G401 (cell line): ENCODE data around the gene ANP32A. TPM values are rescaled to one million over a fixed set of nuclear protein-coding genes. Genes with fewer than 3 reads are reported as not detected.
"Not testable (repeated sequence)": the region's sequence is repeated elsewhere in the genome, so short reads cannot be mapped to it uniquely, and the experiment has no call there.

Experiments used
- DNase-seq: peaks from one replicate; pipeline ENCODE4 v3.0.0-alpha.2; 2015; ENCODE audit warnings: low spot score
- in situ Hi-C: cut with HindIII; loops from 2 replicates; pipeline ENCODE4 v1.10.0; 2016; ENCODE audit warnings: low sequenced_read_pairs, mixed read lengths
- total RNA-seq: library from RNA; depleted of rRNA; stranded (reverse); fragments of >200 nt; shearing (Covaris generic); gene quantifications from 2 replicates; pipeline ENCODE4 v1.2.3, GENCODE V29; 2014; rRNA removed

The ANP32A gene
- total RNA-seq: 35.3 and 124 TPM in 2 replicates

DNA sequence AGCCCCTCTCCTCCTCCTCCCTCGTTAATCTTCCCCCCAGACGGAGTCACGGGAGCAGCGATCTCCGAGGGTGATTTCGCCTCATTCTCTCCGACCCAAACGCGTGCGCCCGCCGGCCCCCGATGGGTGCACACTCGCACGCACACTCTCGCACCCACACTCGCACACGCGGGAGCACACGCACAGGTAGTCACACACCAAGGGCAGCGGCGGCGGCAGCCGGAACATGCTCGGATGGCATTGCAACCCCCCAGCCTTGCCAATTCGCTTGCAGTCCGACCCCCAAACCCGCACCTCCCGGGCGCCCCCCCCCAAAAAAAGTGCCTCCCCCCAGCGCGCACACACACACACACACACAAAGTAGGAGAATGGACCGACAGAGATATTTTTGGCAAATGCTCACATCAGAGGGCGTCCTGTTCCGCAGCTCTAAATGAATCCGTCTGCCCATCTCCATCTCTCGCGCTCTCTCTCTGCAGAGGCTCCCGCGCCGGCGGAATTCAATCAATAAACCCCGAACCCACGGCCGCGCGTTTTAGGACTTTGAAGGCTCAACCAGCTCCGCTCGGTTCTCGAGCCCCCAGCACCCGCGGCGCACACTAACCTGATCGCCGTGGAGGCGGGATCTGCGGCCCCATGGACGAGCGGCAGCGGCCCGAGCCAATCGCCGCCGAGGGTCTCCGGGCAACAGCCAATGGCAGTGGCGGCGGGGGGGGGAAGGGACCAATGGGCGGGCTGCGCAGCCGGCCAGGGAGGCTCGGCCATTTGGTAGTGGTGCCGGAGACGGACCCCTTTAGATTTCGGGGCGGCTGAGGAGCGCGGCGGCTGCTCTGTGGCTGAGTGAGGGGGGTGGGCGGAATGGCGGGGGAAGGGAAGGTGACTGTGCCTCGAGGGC is at the start of gene ANP32A:
Gene ANP32A (minus strand): TSS at position 601 of the 895 bp plus-strand sequence. CDS start 144 bp downstream, at position 457.
- in situ Hi-C loops: no loop called here
- peak; percentile 93 for DNase-seq

DNA sequence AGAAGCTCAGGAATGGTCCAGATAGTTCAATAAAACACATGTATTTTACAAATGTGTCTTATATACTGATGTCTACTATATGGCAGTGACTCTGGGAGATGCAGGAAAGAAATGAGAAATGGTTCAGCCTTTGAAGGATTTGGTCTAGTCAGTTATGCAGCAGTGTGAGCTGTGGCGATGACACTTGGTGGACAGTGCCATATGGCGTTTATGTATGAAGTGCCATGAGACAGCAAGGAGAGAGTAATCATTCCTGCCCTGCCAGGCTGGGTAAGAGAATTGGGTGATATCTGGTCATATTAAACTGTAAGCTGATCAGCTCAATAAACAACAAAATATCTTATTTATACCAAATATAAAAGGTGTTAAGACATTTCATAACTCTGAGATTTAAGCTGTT is 47.6 kb upstream of the ANP32A start:
- in situ Hi-C loops: no loop called here
- DNase-seq: peak; percentile 55

DNA sequence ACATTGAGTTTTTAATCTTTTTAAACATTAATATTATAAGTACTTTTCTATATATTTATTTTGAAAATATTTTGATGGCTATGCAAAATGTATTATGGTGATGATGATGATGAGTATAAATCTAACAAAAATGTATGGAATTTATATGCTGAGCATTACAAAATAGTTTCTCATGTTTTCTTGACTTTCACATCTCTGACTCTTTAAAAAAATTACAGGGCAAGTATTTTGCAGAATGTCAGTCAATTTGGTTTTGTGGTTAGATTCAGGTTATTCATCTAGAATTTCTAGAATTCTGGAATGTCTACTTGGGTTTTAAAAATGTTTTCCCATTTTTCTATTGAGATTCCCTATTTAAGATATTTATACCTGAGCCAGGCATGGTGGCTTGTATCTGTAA is 41.7 kb upstream of the ANP32A start:
- DNase-seq: no peak
- in situ Hi-C loops: no loop called here

DNA sequence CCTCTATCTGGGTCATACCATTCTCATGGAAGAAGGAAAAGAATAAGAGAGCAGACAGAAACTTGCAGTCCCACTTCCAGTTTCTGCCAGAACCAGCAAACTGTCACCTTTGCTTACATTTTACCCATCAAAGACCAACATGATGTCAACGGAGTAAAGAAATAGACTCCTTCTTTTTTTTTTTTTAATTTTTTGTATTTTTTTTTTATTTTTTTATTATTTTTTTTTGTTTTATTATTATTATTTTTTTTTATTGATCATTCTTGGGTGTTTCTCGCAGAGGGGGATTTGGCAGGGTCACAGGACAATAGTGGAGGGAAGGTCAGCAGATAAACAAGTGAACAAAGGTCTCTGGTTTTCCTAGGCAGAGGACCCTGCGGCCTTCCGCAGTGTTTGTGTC is 38.0 kb upstream of the ANP32A start:
- DNase-seq, in situ Hi-C loops: not testable (repeated sequence)

DNA sequence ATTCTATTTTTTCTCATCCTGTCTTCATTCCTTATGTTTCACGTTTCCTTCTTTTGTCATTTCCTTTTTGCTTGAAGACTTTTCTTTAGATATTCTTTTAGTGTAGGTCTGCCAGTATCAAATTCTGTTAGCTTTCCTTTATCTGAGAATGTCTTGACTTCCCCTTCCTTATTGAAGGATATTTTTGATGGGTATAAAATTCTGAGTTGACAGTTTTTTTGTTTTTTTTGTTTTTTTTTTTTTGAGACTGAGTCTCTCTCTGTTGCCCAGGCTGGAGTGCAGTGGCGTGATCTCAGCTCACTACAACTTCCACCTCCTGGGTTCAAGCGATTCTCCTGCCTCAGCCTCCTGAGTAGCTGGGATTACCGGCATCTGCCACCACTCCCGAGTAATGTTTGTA is 36.7 kb upstream of the ANP32A start:
- DNase-seq, in situ Hi-C loops: not testable (repeated sequence)

DNA sequence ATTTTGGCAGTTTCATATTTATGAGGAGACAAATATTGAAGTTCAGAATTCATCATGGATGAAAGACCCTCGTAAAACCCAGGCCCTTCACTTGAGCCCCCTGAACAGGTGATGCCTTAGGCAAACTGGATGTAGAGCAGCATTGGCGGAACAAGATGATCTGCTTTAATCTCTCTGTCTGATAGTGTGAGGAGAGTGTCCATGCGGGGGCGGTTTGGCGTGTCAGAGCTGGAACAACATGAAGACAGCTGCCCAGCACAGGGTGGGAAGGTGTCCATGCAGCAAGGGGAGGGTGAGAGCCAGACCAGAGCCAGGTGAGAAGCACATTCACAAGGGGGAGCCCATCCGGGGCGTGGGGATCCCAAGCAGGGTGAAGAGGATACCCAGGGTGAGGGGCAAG is 31.8 kb upstream of the ANP32A start:
- no peak for DNase-seq
- in situ Hi-C loops: no loop called here

DNA sequence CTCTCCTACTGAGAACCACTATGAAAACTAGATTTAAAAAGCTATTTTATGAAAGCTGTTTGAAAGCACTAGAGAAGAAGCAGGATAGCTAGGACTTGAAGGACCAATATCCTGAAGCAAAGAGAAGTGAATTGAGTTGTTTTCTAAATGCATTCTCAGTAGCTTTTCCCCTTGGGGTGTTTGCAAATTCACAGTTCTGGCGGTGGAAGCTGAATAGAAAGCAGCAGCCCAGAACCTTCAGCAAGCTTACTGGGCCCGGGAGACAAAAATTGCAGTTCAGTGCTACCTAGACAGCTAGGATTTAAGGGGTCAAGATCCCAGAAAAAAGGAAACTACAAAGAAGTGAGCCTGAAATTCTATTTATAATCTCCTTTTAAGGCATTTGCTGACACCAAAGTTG is 31.3 kb upstream of the ANP32A start:
- in situ Hi-C loops: no loop called here
- DNase-seq: no peak

DNA sequence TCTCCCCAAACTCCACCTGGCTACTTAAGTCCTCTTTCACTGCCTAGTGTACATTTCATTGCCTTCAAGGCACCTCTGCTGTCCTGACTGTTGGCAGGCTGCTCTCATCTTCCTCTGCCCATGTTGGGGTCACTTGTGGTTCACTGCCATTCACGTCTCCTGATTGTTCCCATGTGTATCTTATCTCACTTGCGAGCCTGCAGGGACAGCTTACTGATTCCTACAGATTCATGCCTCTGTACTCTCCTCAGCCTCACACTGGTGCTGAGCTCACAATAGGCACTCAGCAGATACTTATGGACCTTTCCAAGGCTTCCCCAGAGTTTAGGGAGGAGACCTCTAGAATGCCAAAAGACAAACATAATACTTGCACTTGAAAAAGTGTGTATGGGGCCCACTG is 28.8 kb upstream of the ANP32A start:
- DNase-seq: no peak
- in situ Hi-C loops: no loop called here

DNA sequence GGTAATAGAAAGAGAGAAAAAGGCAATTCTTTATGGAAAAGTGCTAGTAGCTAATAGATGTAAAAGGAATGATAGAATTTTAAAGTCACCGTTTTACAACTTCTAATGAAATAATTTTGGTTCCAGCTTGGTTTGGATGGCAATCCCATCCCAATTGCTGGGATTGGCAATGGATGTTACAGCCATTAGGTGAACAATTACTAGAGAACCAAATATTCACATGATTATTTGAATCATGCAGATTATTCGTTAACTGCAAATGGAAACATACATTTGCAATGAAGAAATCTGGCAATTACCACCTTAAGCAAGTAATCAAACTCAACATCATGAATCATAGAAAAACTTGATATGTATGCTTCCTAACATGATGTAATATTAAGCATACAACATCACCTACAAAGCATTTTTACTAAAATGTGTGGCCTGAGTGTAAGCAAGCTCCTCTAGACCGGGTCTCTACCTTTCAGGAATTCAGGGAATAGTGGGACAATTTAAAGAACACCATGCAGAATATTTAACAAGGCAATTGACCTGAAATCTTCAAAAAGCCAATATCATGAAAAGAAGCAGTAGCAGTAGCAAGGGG is 26.2 kb upstream of the ANP32A start:
- no peak for DNase-seq
- in situ Hi-C loops: no loop called here

DNA sequence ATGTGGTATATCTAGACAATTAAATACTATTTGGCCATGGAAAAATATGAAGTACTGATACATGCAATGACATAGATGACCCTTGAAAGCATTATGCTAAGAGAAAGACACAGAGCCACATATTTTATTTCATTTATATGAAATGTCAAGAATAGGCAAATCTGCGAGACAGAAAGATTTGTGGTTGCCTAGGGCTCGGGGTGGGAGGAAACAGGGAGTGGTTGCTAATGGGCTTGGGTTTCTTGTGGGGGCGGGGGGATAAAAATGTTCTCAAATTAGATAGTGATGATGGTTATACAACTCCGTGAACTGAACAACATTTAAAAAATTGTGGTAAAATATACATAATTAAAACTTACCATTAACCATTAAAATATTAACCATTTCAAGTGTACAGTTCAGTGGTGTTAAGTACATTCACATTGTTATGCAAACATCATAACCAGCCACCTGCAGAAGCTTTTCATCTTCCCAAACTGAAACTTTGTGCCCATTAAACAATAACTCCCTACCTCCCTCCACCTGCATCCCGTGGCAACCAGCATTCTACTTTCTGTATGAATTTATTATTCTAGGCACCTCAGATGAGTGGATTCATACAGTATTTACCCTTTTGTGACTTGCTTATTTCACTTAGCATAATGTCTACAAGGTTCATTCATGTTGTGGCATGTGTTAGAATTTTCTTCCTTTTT is 24.3 kb upstream of the ANP32A start:
- in situ Hi-C loops: no loop called here
- DNase-seq: no peak

DNA sequence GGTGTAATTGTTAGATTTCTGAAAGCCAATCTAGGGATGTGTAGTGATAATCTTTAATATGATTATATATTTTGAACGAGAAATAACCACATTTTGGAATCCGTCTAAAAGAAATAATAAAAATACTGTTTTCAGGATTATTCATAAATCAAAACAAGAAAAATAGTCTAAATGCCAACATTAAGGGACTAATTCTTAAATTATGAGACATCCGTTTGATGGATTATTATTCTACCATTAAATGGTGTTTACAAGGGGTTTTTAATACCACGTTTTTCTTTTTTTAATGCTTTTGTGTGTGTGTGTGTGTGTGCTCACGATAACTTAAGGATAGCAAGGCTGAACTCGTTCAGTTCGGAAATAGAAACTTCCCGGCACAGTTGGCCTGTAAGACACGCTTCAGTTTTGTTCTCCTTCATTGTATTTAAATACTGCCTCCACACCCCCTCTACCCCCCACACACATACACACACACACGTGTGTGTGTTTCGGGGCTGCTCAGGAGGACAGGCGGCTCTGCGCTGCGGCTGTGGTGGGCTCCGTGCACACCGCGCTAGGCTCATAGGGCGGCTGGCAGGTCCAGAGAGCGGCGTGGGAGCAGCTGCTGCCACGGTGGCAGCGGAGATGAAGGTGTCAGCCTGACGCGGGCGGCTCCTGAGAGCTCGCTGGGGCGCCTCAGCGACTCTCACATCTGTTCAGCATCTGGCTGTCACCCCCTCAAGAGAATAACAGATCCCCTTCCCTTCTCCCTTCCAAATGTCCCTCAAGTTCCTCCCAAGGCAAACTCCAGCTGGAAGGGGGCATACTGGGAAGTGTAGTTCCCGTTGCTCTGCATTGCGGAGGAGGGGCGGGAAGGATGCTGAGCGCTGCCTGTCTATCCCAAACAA is 23.0 kb upstream of the ANP32A start:
- DNase-seq: no peak
- in situ Hi-C loops: no loop called here

DNA sequence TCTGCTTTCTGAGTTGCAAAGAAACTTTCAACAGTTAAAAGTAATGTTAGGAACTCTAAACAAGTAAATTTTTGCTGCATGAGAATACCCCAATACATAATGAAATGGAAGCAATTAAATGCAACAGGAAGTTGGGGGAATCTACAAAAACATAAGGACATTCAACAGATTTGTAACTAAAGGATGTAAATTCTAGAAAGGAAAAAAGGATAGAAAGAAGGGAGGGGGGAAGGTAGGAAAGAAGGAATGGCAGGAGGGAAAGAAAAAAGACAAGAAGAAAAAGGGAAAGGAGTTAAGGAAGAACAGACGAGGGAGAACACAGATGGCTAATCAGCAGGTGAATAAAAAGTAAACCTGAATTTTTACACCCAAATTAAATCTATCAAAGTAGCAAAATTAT is 22.3 kb upstream of the ANP32A start:
- in situ Hi-C loops: no loop called here

DNA sequence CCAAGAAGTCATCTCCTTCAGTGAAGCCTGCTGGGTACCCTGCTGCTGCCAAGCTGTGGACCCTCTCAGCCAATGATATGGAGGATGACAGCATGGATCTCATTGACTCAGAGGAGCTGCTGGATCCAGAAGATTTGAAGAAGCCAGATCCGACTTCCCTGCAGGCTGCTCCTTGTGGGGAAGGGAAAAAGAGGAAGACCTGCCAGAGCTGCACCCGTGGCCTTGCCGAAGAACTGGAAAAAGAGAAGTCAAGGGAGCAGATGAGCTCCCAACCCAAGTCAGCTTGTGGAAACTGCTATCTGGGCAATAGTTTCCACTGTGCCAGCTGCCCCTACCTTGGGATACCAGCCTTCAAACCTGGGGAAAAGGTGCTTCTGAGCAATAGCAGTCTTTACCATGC is 13.7 kb upstream of the ANP32A start:
- in situ Hi-C loops: no loop called here

More for the DNA sequence above, 22.3 kb upstream of the ANP32A start:
- no peak for DNase-seq

DNA sequence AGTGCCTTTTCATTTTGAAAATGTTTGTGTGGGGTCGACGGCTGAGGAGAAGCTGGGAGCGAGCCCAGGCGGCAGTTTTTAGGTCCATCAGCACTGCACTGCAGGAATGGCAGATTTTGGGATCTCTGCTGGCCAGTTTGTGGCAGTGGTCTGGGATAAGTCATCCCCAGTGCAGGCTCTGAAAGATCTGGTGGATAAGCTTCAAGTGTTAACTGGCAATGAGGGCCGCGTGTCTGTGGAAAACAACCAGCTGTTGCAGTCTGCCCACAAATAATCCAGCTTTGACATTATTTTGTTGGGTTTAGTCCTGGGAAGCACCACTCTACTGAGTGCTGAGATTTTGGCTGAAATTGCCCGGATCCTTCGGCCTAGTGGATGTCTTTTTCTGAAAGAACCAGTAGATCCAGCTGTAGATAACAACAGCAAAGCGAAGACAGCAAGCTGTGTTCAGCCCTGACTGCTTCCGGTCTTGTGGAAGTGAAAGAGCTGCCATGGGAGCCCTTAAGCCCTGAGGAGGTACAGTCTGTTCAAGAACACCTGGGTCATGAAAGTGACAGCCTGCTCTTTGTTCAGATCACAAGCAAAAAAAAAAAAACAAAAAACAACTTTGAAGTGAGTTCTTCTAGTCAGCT is 13.1 kb upstream of the ANP32A start:
- DNase-seq: no peak
- in situ Hi-C loops: no loop called here

More for the DNA sequence above, 13.7 kb upstream of the ANP32A start:
- DNase-seq: no peak

DNA sequence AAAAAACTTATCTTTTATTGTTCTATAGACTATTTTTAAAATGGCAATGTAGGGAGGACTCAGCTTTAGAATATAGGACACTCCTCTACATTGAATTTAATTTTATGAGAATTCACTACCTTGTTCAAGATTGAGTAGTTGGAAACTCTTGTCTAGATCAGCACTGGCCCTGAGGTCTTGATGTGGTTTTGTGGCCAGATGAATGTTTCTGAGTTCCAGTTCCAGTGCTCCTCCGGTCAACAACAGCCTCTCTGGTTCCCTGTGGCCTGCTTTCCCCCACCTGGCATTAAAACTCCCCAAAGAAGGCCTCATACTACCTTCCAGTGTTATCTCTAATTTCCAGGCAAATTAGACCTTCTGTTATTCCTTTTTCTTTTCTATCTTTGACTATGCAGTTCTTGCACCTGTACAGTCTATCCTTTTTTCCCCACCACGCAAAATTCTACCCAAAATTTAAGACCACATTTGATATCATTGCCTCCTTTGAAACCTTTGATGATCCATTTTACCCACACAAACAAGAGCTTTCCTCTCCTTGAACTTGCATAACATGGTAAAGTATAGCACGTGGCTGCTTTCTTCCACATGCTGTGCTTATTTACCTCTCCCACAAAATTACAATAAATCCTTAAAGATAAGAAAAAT is 9.6 kb upstream of the ANP32A start:
- no peak for DNase-seq
- in situ Hi-C loops: no loop called here

DNA sequence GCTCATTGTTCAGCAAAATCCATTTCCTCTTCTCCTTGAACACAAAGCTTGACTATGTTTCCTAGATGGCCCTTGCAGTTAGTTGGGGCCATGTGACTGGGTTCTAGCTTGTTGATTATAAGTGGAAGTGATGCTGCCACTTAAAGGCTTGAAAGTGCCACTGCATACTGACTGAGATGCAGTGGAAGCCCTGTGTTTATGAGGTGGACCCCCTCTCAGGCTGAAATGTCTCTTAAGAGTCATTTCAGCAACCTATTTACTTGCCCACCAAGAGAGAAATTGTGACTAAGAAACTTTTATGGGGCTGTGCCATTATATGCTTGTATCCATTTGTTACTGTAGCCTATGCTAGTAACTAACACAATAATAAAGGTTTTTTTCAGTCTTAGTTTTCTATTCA is 8.4 kb upstream of the ANP32A start:
- in situ Hi-C loops: no loop called here
- DNase-seq: peak; percentile 57

DNA sequence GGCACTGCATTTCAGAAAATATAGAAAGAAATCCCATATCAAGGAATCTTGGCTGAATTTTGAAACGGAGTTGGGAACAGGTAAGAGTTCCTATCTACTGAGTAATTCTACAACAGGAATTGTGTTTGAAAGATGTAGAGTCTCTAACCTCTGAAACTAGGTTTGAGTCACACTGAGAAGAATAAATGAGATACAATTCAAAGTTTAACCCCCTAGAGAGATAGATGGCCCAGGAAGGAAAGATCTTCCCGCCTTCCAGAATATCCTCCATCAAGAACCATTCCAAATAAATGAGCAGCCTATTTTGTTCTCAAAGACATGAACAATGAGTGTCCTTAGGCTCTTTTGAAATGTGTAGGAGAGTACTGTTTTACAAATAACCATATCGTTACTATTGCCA is 2.9 kb upstream of the ANP32A start:
- DNase-seq: no peak
- in situ Hi-C loops: no loop called here

DNA sequence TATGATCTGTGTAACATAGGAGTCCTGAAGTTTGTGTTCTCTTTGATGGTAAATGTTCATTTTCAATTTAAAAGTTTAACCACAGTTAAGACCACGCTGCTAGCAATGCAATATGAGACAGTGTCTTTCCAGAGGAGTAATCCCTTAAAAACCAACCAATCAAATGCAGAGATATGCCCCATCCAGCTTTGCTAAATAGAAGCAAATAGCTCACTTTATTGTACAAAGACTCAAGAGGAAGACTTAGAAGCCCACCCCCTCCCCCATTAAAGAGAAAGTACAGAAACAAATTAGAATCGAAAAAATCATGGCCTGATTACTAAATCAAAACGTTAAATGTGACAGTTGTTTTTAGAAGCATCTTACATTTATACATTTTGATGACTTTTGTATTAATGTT is 2.1 kb upstream of the ANP32A start:
- in situ Hi-C loops: no loop called here
- DNase-seq: no peak
